ENCODE measurements around the gene OMP.
A peak's percentile ranks its signal among the peaks of the same experiment; 100 is the strongest.

The OMP gene

DNA sequence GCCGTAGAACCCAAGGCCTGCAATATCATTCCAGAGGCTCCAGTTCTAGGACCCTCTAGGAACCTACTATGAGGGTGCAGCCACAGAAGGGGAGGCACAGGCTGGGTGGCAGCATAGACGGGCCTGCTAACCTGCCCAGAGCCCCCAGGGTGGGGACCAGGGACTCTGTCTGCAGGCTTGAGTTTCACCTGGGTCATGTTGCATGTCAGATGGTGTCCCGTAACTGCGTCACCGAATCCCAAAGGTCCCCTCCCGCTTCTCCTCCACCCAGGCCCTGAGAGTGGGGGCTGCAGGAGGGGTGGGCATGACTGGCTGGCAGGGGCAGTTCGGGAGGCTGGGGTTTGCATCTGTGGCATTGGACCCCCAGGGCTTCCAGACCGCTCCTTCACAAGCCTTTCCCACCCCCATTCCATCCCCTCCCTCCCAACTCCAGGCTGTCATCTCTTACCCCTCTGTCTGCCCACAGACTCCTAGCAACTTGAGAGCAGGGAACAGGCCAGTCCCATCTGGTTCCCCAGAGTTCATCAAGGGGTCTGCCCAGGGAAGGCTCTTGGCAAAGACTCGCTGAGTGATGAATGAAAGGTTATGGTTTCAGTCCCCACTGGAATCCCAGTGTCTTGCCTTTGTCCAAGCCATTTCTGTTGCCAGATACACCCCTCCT lies 41.7 kb downstream of the OMP start:
- DNase-seq = no peak

- DNase-seq = no peak
Measured at GRCh38 chr11:77144857-77145428, 42.3 kb downstream of the OMP start.

DNA sequence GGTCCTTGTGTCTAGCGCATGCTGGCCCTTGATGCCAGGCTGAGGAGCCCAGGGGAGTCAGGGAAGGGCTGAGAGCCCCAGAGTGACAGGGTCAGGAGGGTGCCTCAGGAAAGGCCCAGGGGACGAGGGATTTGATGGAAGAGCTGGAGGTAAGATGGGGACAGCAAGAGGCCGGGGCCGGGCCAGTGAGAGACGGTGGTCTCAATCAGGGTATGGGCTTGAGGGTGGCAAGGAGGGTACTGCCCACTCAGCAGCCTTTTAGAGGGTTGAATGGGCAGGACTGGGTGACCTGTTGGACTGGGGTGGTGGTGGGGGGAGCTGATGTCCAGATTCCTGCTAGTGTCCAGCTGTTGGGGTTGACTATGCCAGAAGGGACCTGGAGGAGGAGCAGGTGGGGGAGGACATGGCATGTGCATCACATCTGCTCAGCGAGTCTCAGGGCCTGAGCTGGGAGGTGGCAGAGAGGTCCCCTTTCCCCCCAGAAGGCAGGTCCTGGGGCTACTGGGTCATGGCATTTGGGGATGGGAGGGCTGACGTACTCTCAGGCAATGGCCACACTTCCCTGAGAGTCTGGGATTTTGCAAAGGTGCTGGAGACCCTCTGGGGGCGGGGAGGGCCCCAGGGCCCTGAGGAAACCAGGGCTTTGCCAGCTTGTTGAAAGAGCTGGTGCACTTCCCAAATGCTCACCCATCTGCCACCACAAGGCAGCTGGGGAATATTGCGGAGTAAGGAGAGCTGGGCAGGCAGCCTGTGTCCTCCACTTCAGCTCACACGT lies 43.8 kb downstream of the OMP start:
- no peak for DNase-seq

GRCh38 chr11:77147036-77147315 lies 44.3 kb downstream of the OMP start:
- DNase-seq = no peak

DNA sequence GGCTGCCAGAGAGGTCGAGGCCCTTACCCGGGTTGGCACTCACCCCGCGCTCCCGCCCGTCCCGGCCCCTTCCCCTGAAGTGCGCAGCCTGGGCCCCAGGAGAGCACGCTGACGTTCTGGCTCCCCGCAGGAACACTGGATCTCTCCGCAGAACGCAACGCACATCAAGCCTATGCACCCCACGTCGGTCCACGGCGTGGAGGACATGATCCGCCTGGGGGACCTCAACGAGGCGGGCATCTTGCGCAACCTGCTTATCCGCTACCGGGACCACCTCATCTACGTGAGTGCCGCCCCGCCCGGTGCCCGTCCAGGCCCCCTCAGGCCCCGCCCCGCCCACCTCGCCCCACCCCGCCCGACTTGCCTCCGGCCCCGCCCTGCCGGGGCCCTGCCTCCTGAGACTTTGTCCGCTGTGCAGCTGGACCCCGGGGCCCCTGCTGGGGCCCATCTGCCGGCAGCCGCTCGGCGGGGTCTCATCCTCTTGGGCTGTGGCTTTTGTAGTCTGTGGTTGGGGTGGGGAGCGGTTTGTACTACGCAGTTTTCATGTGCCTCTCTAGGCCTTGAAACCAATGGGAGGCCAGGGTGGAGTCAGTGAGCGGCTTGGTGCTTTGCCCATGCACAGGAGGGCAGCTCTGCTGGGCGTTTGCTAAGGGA lies 45.2 kb downstream of the OMP start:
- no peak for DNase-seq

DNA sequence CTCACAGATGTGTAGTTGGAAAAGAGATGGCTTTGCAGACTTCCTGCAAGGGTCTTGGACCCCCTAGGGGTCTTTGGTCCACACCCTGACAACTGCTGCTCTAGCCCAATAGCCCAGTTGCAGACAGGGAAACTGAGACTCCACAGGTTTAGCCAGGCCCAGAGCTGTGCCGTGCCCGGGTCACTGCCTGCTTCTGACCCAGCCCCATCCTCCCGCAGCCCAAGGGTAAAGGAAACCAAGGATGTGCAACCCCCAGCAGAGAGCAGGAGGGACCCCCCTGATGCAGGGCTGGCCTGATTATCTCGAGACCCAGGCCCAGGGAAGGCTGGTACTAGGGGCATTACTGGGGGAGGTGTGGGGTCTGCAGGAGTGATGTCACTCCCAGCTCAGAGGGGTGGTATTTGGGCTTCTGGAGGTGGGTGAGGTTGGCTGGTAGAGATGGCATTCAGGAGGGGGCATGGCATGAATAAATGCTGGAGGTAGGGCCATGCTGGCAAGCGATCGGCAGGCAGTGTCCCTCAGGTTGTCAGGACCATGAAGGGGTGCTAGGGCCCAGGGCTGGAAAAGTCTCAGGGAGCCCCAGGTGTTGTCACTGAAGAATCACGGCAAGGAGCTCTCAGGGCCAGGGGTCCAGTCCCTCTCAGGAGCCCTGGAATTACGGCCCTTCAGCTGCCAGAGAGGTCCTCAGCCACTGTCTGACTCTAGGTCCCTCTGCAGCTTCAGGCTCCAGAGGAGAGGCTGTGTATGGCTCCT lies 46.5 kb downstream of the OMP start:
- no peak for DNase-seq

DNA sequence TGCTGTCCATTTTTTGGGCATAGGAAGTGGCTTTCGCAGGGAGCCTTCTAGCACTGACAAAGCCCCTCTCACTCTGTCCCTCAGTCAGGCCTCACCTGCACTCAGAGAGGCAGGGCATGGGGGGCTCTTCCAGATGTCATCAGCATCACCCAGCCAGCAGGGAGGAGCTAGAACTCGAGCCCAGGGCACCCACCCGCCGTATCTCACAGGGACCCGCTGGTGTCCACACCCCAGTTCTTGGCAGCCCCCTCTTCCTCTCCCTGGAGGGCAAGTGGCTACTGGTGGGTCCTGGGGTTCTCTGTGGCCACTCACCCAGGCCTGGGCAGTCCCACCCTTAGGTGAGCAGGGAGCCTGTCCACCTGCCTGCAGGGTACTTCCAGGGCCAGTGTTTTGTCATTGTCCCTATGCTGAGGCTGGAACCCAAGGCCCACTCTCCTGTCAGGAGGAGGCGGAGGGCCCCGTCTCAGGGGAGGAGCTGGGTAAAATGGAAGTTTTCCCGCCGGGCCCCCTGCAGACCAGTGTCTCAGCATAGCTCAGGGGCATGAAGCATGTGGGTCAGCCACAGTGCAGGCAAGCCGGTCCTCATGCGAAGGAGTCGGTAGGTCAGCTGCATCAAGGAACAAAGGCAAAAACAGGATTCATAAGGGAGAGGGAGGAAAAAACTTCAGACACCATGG lies 47.2 kb downstream of the OMP start:
- DNase-seq = no peak

- no peak for DNase-seq
Measured at GRCh38 chr11:77150836-77151235, 48.2 kb downstream of the OMP start.

DNA sequence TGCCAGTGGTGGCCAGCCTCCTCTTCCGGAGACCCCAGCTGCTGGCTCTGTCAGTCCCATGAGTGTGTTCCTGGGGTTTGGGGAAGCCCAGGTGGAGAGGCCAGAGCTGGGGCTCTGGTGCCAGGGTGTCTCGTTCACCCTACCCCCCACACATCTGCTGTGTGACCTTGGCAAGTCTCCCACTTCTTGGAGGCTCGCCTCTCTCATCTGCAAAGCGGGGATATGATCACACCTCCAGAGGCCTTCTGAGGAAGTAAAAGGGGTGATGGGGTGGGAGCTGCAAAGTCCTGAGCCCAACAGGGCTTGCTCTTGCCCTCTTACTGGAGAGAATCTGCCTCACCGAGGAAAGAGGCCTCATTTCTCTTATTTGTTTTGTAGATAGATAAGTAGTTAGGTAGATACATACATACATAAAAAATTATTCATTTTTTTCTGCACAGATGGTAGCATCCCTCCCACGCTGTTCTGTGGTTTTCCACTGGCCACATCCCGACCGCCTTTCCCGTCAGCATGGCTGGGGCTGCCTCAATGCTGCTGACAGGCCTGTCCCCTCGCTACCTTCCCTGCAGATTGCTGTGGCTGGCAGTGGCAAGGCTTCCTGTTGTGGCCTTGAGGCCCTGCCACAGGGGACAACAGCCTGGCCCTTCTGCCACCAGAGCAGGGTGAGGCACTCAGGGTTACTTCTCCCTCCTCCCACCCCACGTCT lies 49.3 kb downstream of the OMP start:
- peak in 1 of 2 donors; percentile 87 for DNase-seq

DNA sequence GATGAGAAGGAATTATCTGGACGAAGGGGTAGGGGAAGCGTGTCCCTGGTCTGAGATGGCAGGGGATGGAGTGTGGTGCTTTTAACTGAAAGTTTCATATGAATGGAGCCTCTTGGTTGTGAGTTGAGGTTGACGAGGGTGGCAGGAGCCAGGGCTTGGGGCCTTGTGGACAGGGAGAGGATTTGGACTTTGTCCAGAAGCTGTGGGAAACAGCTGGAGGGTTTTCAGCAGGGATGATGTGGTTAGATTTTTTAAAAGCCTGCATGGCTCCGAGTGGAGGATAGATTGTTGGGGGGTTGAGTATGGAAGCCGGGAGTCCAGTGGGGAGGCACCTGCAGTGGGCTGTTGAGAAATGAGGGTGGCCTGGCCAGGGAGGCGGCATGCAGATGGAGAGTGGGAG lies 50.2 kb downstream of the OMP start:
- DNase-seq = no peak
